T-helper 2 cell (primary cell): ENCODE data around the gene SFXN1.

Experiments
- DNase-seq, 5 experiments: peaks; one replicate each; pipeline versions ENCODE4 v3.0.0 to v3.0.0-alpha.2; 2012 to 2022

The SFXN1 gene

GRCh38 chr5:175576096-175576495, 97.7 kb downstream of the SFXN1 start:
- no peak for DNase-seq

- DNase-seq, result no peak
Observed at GRCh38 chr5:175576591-175576990, 98.2 kb downstream of the SFXN1 start.
